ENCODE results near the gene IL31RA. TPM values are rescaled to one million over a fixed set of nuclear protein-coding genes. Genes with fewer than 3 reads are reported as not detected.
A peak's percentile ranks its signal among the peaks of the same experiment; 100 is the strongest.

The IL31RA gene
- total and polyA plus RNA-seq, 2 of the 13 experiments (the other 11 are each of a cell fraction or from before 2014, with no cell fraction given): not detected

- BruUV-seq (replicated peaks): no TSS peak
- Histone ChIP-seq H3K9me3 (ENCODE audit: low read length) (no peaks in the 10 kb centered on the region), H3K4me1 (ENCODE audit: insufficient read depth, low read length) (peaks cover 71% of the 10 kb centered on the region), H3K4me2 (ENCODE audit: low read depth, low read length) (no peak overlapping the region), H3K36me3 (replicated peaks in 1 of 2; ENCODE audit: control insufficient read depth in 1 of 2, insufficient read depth in 2 of 2, low read length in 2 of 2) (no peaks in the 10 kb centered on the region), H4K20me1 (ENCODE audit: insufficient read depth, low read length) (no peaks in the 10 kb centered on the region), H2AFZ (ENCODE audit: low read length) (no peak overlapping the region), H3K27me3 (ENCODE audit: control insufficient read depth in 1 of 2, insufficient read depth in 2 of 2, low read length in 2 of 2) (no peaks in the 10 kb centered on the region), H3K27ac (ENCODE audit: extremely low read length, insufficient read depth, low read length) (no peak overlapping the region), H3K79me2 (ENCODE audit: insufficient read depth, low read length) (no peaks in the 10 kb centered on the region), H3K9ac (ENCODE audit: insufficient read depth, low read depth, low read length) (no peak overlapping the region), H3K4me3 (replicated peaks in 1 of 3; ENCODE audit: insufficient read depth in 1 of 3, low read depth in 2 of 3, low read length in 3 of 3) (no peak overlapping the region)
- ChIA-PET POLR2A (no interaction called here), CTCF (ENCODE audit: low intra/inter-chr PET ratio, low total read pairs) (no interaction called here)
- DNase-seq (ENCODE audit: low spot score) (no peak), ATAC-seq (no peak), FAIRE-seq (no peak)
- in situ Hi-C loops (cut with HindIII; ENCODE audit: extremely low pct_ligation_motif_present, low pct_unique_long_range_greater_than_20kb) (loop anchor here (25.0 kb wide), 1 partner anchor 908 kb away; no protein-coding TSS in a partner anchor), intact Hi-C loops (cut with micrococcal nuclease; ENCODE audit: unreplicated experiment) (no loop called here)
- 92% methylated on average over 12 of the region's 12 CpGs for WGBS (ENCODE audit: low lambda C conversion rate)
- TF ChIP-seq ATF5 (CRISPR knock-in tag; IDR thresholded peaks at IDR 0.05; ENCODE audit: low read depth): no peak
- no peak for TF ChIP-seq NFRKB (IDR thresholded peaks at IDR 0.05)
- no peak for TF ChIP-seq ZSCAN30 (CRISPR knock-in tag; IDR thresholded peaks at IDR 0.05)
- TF ChIP-seq MXD4 (CRISPR knock-in tag; IDR thresholded peaks at IDR 0.05): no peak
These were observed 78.1 kb downstream of the IL31RA start for GRCh38 chr5:55929020-55929799.

GRCh38 chr5:55932700-55933099, 81.5 kb downstream of the IL31RA start:
- Histone ChIP-seq H4K20me1 (ENCODE audit: insufficient read depth, low read length) (no peaks in the 10 kb centered on the region), H2AFZ (ENCODE audit: low read length) (no peak overlapping the region), H3K79me2 (ENCODE audit: insufficient read depth, low read length) (no peaks in the 10 kb centered on the region), H3K9me3 (ENCODE audit: low read length) (no peaks in the 10 kb centered on the region), H3K27me3 (ENCODE audit: control insufficient read depth in 1 of 2, insufficient read depth in 2 of 2, low read length in 2 of 2) (no peaks in the 10 kb centered on the region), H3K4me1 (ENCODE audit: insufficient read depth, low read length) (peaks cover 83% of the 10 kb centered on the region), H3K27ac (ENCODE audit: extremely low read length, insufficient read depth, low read length) (peak overlapping the region; percentile 92), H3K9ac (ENCODE audit: insufficient read depth, low read depth, low read length) (no peak overlapping the region), H3K4me2 (ENCODE audit: low read depth, low read length) (no peak overlapping the region), H3K36me3 (replicated peaks in 1 of 2; ENCODE audit: control insufficient read depth in 1 of 2, insufficient read depth in 2 of 2, low read length in 2 of 2) (no peaks in the 10 kb centered on the region), H3K4me3 (replicated peaks in 1 of 3; ENCODE audit: insufficient read depth in 1 of 3, low read depth in 2 of 3, low read length in 3 of 3) (no peak overlapping the region)
- 98% methylated on average over 4 of the region's 4 CpGs for WGBS (ENCODE audit: low lambda C conversion rate)
- no peak for DNase-seq (ENCODE audit: low spot score)
- BruUV-seq (replicated peaks): no TSS peak
- FAIRE-seq: no peak
- intact Hi-C loops (cut with micrococcal nuclease; ENCODE audit: unreplicated experiment): loop anchor here (10.0 kb wide), 3 partner anchors 532 to 902 kb away; partner anchors contain the start of gene CDC20B
- in situ Hi-C loops (cut with HindIII; ENCODE audit: extremely low pct_ligation_motif_present, low pct_unique_long_range_greater_than_20kb): loop anchor here (25.0 kb wide), 1 partner anchor 905 kb away; no protein-coding TSS in a partner anchor
- ChIA-PET CTCF (ENCODE audit: low intra/inter-chr PET ratio, low total read pairs) (no interaction called here), POLR2A (interaction anchor here (1.3 kb wide), 1 partner anchor 191 kb away, joined by 5 read pairs; no protein-coding TSS in a partner anchor)
- no peak for ATAC-seq
- no peak for TF ChIP-seq TCF7L2 (IDR thresholded peaks at IDR 0.05; ENCODE audit: low read depth, low read length)
- no peak for TF ChIP-seq ZNF687 (CRISPR knock-in tag; IDR thresholded peaks at IDR 0.05)
- TF ChIP-seq POLR2A (IDR thresholded peaks at IDR 0.05; ENCODE audit: insufficient read depth in 1 of 2, low read depth in 2 of 2, low read length in 2 of 2): 0 out of 4 replicates have a peak, but pooled peaks of 1 of the 2 experiments have one; percentile 37
- peak; percentile 88 for TF ChIP-seq ZNF121 (CRISPR knock-in tag; IDR thresholded peaks at IDR 0.05)
- no peak for TF ChIP-seq BATF2 (CRISPR knock-in tag; IDR thresholded peaks at IDR 0.05)
- TF ChIP-seq ZNF503 (CRISPR knock-in tag; IDR thresholded peaks at IDR 0.05): no peak

All from HepG2 (cell line).